GM20000 (cell line): Measurements from ENCODE around the gene PRKAR2B.
A peak's percentile ranks its signal among the peaks of the same experiment; 100 is the strongest.
"Not testable (repeated sequence)": the region's sequence is repeated elsewhere in the genome, so short reads cannot be mapped to it uniquely, and the experiment has no call there.

Experiments
- DNase-seq: peaks from one replicate; pipeline ENCODE4 v3.0.0; 2012; ENCODE audit warnings: low spot score
- CTCF ChIP-seq: IDR thresholded peaks from 2 replicates; pipeline ENCODE4 v1.5.1; 2012; ENCODE audit warnings: mild to moderate bottlenecking, control low read depth; ENCODE audit errors: extremely low read depth, missing control alignments

PRKAR2B gene

GRCh38 chr7:107147464-107148393 is 103.2 kb downstream of the PRKAR2B start:
- peak; percentile 41 for TF ChIP-seq CTCF
- peak; percentile 33 for DNase-seq

GRCh38 chr7:107148721-107149120 is 104.2 kb downstream of the PRKAR2B start:
- no peak for DNase-seq
- TF ChIP-seq CTCF, result no peak

GRCh38 chr7:107149863-107150262 is 105.4 kb downstream of the PRKAR2B start:
- DNase-seq, result no peak
- TF ChIP-seq CTCF, result no peak

- TF ChIP-seq CTCF, result peak; percentile 27
- peak; percentile 18 for DNase-seq
Observed at GRCh38 chr7:107150375-107151073, 106.0 kb downstream of the PRKAR2B start.

GRCh38 chr7:107151538-107151937 is 107.0 kb downstream of the PRKAR2B start:
- TF ChIP-seq CTCF, result no peak
- DNase-seq, result no peak

- no peak for TF ChIP-seq CTCF
- no peak for DNase-seq
Observed at GRCh38 chr7:107152011-107152410, 107.5 kb downstream of the PRKAR2B start.

- TF ChIP-seq CTCF, result no peak
- no peak for DNase-seq
Observed at GRCh38 chr7:107154826-107155225, 110.3 kb downstream of the PRKAR2B start.

- not testable (repeated sequence) for DNase-seq
Observed at GRCh38 chr7:107155726-107156125, 111.2 kb downstream of the PRKAR2B start.
